Measurements from ENCODE around the gene EDDM13. TPM values are rescaled to one million over a fixed set of nuclear protein-coding genes. Genes with fewer than 3 reads are reported as not detected.

EDDM13 gene
- total and polyA plus RNA-seq, 3 donors from 2014 or later: 0.79 to 1.8 TPM; not detected in 1

DNA sequence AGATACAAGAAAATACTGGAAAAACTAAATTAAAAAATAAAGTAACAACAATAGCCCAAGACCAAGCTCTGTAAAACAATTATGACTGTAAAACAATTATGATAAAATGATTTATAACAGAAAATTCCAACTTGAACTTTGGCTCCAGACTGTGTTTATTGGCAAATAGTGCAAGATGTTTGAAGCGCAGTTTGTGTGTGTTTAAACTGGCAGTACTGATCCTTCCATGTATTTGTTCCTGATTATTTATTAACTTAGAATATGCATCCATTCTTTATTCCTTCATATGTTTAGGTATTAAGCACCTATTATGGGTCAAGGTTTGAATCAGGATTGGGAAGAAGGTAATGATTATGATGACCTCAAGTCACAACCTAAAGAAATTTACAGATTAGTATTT is 83.0 kb downstream of the EDDM13 start:
- 89 to 91% methylated on average over 1 of the region's 1 CpG for WGBS, 2 donors
- no peaks in the 10 kb centered on the region for H3K27me3 ChIP-seq
- H3K36me3 ChIP-seq (ENCODE audit: low read depth, missing control alignments): no peaks in the 10 kb centered on the region
- H3K9me3 ChIP-seq: no peaks in the 10 kb centered on the region
- TF ChIP-seq POLR2A (IDR thresholded peaks at IDR 0.05): no peak
- TF ChIP-seq, protein P1, sequence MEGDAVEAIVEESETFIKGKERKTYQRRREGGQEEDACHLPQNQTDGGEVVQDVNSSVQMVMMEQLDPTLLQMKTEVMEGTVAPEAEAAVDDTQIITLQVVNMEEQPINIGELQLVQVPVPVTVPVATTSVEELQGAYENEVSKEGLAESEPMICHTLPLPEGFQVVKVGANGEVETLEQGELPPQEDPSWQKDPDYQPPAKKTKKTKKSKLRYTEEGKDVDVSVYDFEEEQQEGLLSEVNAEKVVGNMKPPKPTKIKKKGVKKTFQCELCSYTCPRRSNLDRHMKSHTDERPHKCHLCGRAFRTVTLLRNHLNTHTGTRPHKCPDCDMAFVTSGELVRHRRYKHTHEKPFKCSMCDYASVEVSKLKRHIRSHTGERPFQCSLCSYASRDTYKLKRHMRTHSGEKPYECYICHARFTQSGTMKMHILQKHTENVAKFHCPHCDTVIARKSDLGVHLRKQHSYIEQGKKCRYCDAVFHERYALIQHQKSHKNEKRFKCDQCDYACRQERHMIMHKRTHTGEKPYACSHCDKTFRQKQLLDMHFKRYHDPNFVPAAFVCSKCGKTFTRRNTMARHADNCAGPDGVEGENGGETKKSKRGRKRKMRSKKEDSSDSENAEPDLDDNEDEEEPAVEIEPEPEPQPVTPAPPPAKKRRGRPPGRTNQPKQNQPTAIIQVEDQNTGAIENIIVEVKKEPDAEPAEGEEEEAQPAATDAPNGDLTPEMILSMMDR (IDR thresholded peaks at IDR 0.05): no peak
- no peaks in the 10 kb centered on the region for H3K4me1 ChIP-seq
- no peak overlapping the region for H3K4me3 ChIP-seq
- intact Hi-C loops (cut with DNase I; ENCODE audit: low total_unique reads): loop anchor here (10.0 kb wide), 1 partner anchor 101 kb away; no protein-coding TSS in a partner anchor
- DNase-seq: no peak
- H3K27ac ChIP-seq: no peak overlapping the region

DNA sequence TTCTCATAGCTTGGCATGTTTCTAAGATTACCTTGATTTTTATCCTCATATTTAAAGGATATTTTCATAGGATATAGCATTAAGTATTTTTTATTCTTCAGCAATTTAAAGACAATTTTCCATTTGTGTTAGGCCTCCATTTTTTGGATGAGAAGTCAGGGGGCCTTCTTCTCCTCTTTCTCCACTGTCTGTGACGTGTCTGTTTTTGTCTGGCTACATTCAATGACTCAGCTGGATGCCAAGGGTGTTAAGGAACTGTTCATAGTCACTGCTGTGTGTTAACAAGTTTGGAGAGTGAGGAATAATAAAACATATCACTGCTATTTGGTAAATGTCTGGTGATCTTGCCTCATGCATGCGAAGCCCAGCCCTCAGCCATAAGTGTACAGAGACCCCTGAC is 84.4 kb downstream of the EDDM13 start:
- H3K9me3 ChIP-seq: no peaks in the 10 kb centered on the region
- WGBS, 2 donors: 63 to 96% methylated on average over 2 of the region's 2 CpGs
- intact Hi-C loops (cut with DNase I; ENCODE audit: low total_unique reads): loop anchor here (10.0 kb wide), 1 partner anchor 102 kb away; no protein-coding TSS in a partner anchor
- H3K27ac ChIP-seq: no peak overlapping the region
- H3K4me3 ChIP-seq: no peak overlapping the region
- DNase-seq: no peak
- TF ChIP-seq POLR2A (IDR thresholded peaks at IDR 0.05): no peak
- TF ChIP-seq, protein P1 (IDR thresholded peaks at IDR 0.05): no peak
- no peaks in the 10 kb centered on the region for H3K27me3 ChIP-seq
- no peaks in the 10 kb centered on the region for H3K36me3 ChIP-seq (ENCODE audit: low read depth, missing control alignments)
- no peaks in the 10 kb centered on the region for H3K4me1 ChIP-seq

Small RNA genes within 50 kb of the gene (small RNA-seq; reads per million reads assigned to genes)
- 0 reads per million in 2 donors for gene RF00019

Other genes with a start within 250 kb of the EDDM13 start
- 10 to 100 TPM; 35.7 to 41.4 TPM for gene ZNF787, start 151.5 kb upstream of the EDDM13 start, total RNA-seq
- gene ZNF787, start 151.5 kb upstream of the EDDM13 start, polyA plus RNA-seq (ENCODE audit: insufficient read depth, low read depth, low replicate concordance): 22.3 TPM
- gene ZNF444, start 131.5 kb upstream of the EDDM13 start, total RNA-seq: 10 to 100 TPM; 59.2 to 62.6 TPM
- gene ZNF444, start 131.5 kb upstream of the EDDM13 start, polyA plus RNA-seq (ENCODE audit: insufficient read depth, low read depth, low replicate concordance): 24.7 TPM
- gene GALP, start 96.7 kb upstream of the EDDM13 start, total RNA-seq: not detected
- not detected for gene GALP, start 96.7 kb upstream of the EDDM13 start, polyA plus RNA-seq (ENCODE audit: insufficient read depth, low read depth, low replicate concordance)
- gene ZSCAN5B, start 75.0 kb upstream of the EDDM13 start, total RNA-seq: 1 to 10 TPM; 4.0 to 5.8 TPM
- 3.0 TPM for gene ZSCAN5B, start 75.0 kb upstream of the EDDM13 start, polyA plus RNA-seq (ENCODE audit: insufficient read depth, low read depth, low replicate concordance)
- under 1 TPM; 0.19 to 0.31 TPM for gene ZSCAN5C, start 70.5 kb upstream of the EDDM13 start, total RNA-seq
- not detected for gene ZSCAN5C, start 70.5 kb upstream of the EDDM13 start, polyA plus RNA-seq (ENCODE audit: insufficient read depth, low read depth, low replicate concordance)
- 10 to 100 TPM; 39.8 to 55.3 TPM for gene ZSCAN5A, start 42.1 kb downstream of the EDDM13 start, total RNA-seq
- gene ZSCAN5A, start 42.1 kb downstream of the EDDM13 start, polyA plus RNA-seq (ENCODE audit: insufficient read depth, low read depth, low replicate concordance): 50.6 TPM
- 10 to 100 TPM; 11.3 to 12.0 TPM for gene ZNF582, start 120.8 kb downstream of the EDDM13 start, total RNA-seq
- 7.2 TPM for gene ZNF582, start 120.8 kb downstream of the EDDM13 start, polyA plus RNA-seq (ENCODE audit: insufficient read depth, low read depth, low replicate concordance)
- gene ZNF583, start 131.6 kb downstream of the EDDM13 start, total RNA-seq: 10 to 100 TPM in 1 of 2 donors, 1 to 10 TPM in 1; 8.6 to 16.2 TPM
- 13.2 TPM for gene ZNF583, start 131.6 kb downstream of the EDDM13 start, polyA plus RNA-seq (ENCODE audit: insufficient read depth, low read depth, low replicate concordance)
- gene ZNF667, start 204.6 kb downstream of the EDDM13 start, total RNA-seq: 10 to 100 TPM; 12.1 to 16.5 TPM
- gene ZNF667, start 204.6 kb downstream of the EDDM13 start, polyA plus RNA-seq (ENCODE audit: insufficient read depth, low read depth, low replicate concordance): 7.6 TPM
- gene ZNF471, start 235.1 kb downstream of the EDDM13 start, total RNA-seq: 10 to 100 TPM; 13.1 to 22.8 TPM
- 7.0 TPM for gene ZNF471, start 235.1 kb downstream of the EDDM13 start, polyA plus RNA-seq (ENCODE audit: insufficient read depth, low read depth, low replicate concordance)

All from testis (tissue), 3 donors.